Suprapubic skin (tissue), 4 donors: ENCODE results near the gene AURKA. TPM values are rescaled to one million over a fixed set of nuclear protein-coding genes. Genes with fewer than 3 reads are reported as not detected.

Source experiments
- DNase-seq, 2 donors: peaks; one replicate each; pipeline ENCODE4 v3.0.0-alpha.2; 2019; ENCODE audit warnings: low spot score in 2 of 2
- H3K27ac ChIP-seq: fragments of 200-600 bp; sonication (generic); one replicate; pipeline ENCODE4 v1.5.1; 2019
- H3K27me3 ChIP-seq: fragments of 200-600 bp; sonication (generic); one replicate; pipeline ENCODE4 v1.5.1; 2019
- H3K36me3 ChIP-seq: fragments of 200-600 bp; sonication (generic); one replicate; pipeline ENCODE4 v1.5.1; 2019
- H3K4me1 ChIP-seq: fragments of 200-600 bp; sonication (generic); one replicate; pipeline ENCODE4 v1.5.1; 2019
- H3K4me3 ChIP-seq: fragments of 200-600 bp; sonication (generic); one replicate; pipeline ENCODE4 v1.5.1; 2019; ENCODE audit warnings: mild to moderate bottlenecking
- H3K9me3 ChIP-seq: fragments of 200-600 bp; sonication (generic); one replicate; pipeline ENCODE4 v1.5.1; 2019
- CTCF ChIP-seq, 2 donors: fragments of 200-600 bp in 1 of 2; fragments of 450-650 bp in 1 of 2; sonication (generic) in 1 of 2; IDR thresholded peaks; one replicate each; pipeline ENCODE4 v1.5.1; 2016 to 2019; ENCODE audit warnings: antibody characterized with exemption in 2 of 2, mild to moderate bottlenecking in 1 of 2, moderate library complexity in 1 of 2
- EP300 ChIP-seq: sonication (generic); formaldehyde crosslinking; IDR thresholded peaks from one replicate; pipeline ENCODE4 v1.6.1; 2017; ENCODE audit warnings: antibody characterized with exemption
- POLR2A ChIP-seq, 2 donors: fragments of 450-650 bp; IDR thresholded peaks; one replicate each; pipeline ENCODE4 v1.6.1; 2017; ENCODE audit warnings: antibody characterized with exemption in 2 of 2, mild to moderate bottlenecking in 2 of 2, moderate library complexity in 2 of 2
- POLR2AphosphoS5 ChIP-seq, 3 donors: sonication (generic); formaldehyde crosslinking; IDR thresholded peaks; one replicate each; pipeline ENCODE4 v1.6.1; 2017; ENCODE audit warnings: antibody characterized with exemption in 3 of 3
- WGBS: methylation state at CpG from one replicate; pipeline ENCODE4 v1.1.5; 2018; 5-methylcytosine and 5-hydroxymethylcytosine counted together
- total RNA-seq, 4 donors: library from RNA; depleted of rRNA; stranded (reverse); fragments of >200 nt; gene quantifications; one replicate each; pipeline ENCODE4 v1.1.0, GENCODE V29; 2016

Gene AURKA
- total RNA-seq, 4 donors from 2014 or later, result 2.1 to 5.7 (median 2.5) TPM

GRCh38 chr20:56368351-56369134, 23.5 kb downstream of the AURKA start:
- H3K36me3 ChIP-seq, result peaks cover 41% of the 10 kb centered on the region
- H3K4me1 ChIP-seq, result no peaks in the 10 kb centered on the region
- peak in 1 of 2 donors; percentile 15 for DNase-seq
- H3K27me3 ChIP-seq, result no peaks in the 10 kb centered on the region
- H3K4me3 ChIP-seq, result no peak overlapping the region
- no peak overlapping the region for H3K27ac ChIP-seq
- 78% methylated on average over 6 of the region's 6 CpGs for WGBS
- TF ChIP-seq CTCF (IDR thresholded peaks at IDR 0.05) (no peak), POLR2A (IDR thresholded peaks at IDR 0.05) (no peak), EP300 (no peak), POLR2AphosphoS5 (IDR thresholded peaks at IDR 0.05) (no peak)
- no peaks in the 10 kb centered on the region for H3K9me3 ChIP-seq

- Histone ChIP-seq H3K4me3 (no peak overlapping the region), H3K9me3 (no peaks in the 10 kb centered on the region), H3K27ac (no peak overlapping the region), H3K36me3 (peaks cover 38% of the 10 kb centered on the region), H3K4me1 (peaks cover 32% of the 10 kb centered on the region), H3K27me3 (no peaks in the 10 kb centered on the region)
- DNase-seq, result no peak
- 91% methylated on average over 6 of the region's 6 CpGs for WGBS
- TF ChIP-seq POLR2A (IDR thresholded peaks at IDR 0.05), result no peak
- TF ChIP-seq CTCF (IDR thresholded peaks at IDR 0.05), result no peak
- TF ChIP-seq EP300, result no peak
- no peak for TF ChIP-seq POLR2AphosphoS5 (IDR thresholded peaks at IDR 0.05)
Measured at GRCh38 chr20:56363491-56363890, 28.5 kb downstream of the AURKA start.

- WGBS, result 71% methylated on average over 5 of the region's 8 CpGs
Measured at GRCh38 chr20:56362833-56363413, 29.1 kb downstream of the AURKA start.

GRCh38 chr20:56361900-56362299, 30.1 kb downstream of the AURKA start:
- no peak for TF ChIP-seq CTCF (IDR thresholded peaks at IDR 0.05)
- TF ChIP-seq EP300, result no peak
- TF ChIP-seq POLR2AphosphoS5 (IDR thresholded peaks at IDR 0.05), result no peak
- no peak for TF ChIP-seq POLR2A (IDR thresholded peaks at IDR 0.05)
- Histone ChIP-seq H3K4me1 (peaks cover 37% of the 10 kb centered on the region), H3K27ac (no peak overlapping the region), H3K27me3 (no peaks in the 10 kb centered on the region), H3K9me3 (no peaks in the 10 kb centered on the region), H3K4me3 (no peak overlapping the region), H3K36me3 (peaks cover 22% of the 10 kb centered on the region)
- 79% methylated on average over 8 of the region's 8 CpGs for WGBS
- DNase-seq, result no peak

More at GRCh38 chr20:56362833-56363413, 29.1 kb downstream of the AURKA start:
- no peak for DNase-seq
- TF ChIP-seq EP300 (no peak), POLR2A (IDR thresholded peaks at IDR 0.05) (no peak), POLR2AphosphoS5 (IDR thresholded peaks at IDR 0.05) (no peak), CTCF (IDR thresholded peaks at IDR 0.05) (no peak)
- H3K9me3 ChIP-seq, result no peaks in the 10 kb centered on the region
- no peaks in the 10 kb centered on the region for H3K27me3 ChIP-seq
- H3K27ac ChIP-seq, result no peak overlapping the region
- peaks cover 37% of the 10 kb centered on the region for H3K4me1 ChIP-seq
- H3K36me3 ChIP-seq, result peaks cover 32% of the 10 kb centered on the region
- no peak overlapping the region for H3K4me3 ChIP-seq

GRCh38 chr20:56360908-56361205, 31.2 kb downstream of the AURKA start:
- TF ChIP-seq EP300 (no peak), POLR2AphosphoS5 (IDR thresholded peaks at IDR 0.05) (no peak), POLR2A (IDR thresholded peaks at IDR 0.05) (no peak), CTCF (IDR thresholded peaks at IDR 0.05) (no peak)
- WGBS, result 79% methylated on average over 8 of the region's 8 CpGs
- Histone ChIP-seq H3K4me3 (peak overlapping the region; percentile 99), H3K9me3 (no peaks in the 10 kb centered on the region), H3K4me1 (peaks cover 37% of the 10 kb centered on the region), H3K27ac (no peak overlapping the region), H3K36me3 (peaks cover 11% of the 10 kb centered on the region), H3K27me3 (no peaks in the 10 kb centered on the region)
- no peak for DNase-seq
